Ramos (cell line): ENCODE data around the gene PSMB3.
"Not testable (repeated sequence)": the region's sequence is repeated elsewhere in the genome, so short reads cannot be mapped to it uniquely, and the experiment has no call there.

Experiments
- in situ Hi-C: fragments of 300-500 bp; cut with MboI; formaldehyde crosslinking; loops from one replicate; pipeline ENCODE4 v1.14.3; 2022; ENCODE audit warnings: low sequenced_read_pairs; ENCODE audit not compliant: unreplicated experiment

PSMB3 gene

GRCh38 chr17:38747463-38748148 is 4.9 kb upstream of the PSMB3 start:
- in situ Hi-C loops: no loop called here

GRCh38 chr17:38748149-38748891 is 4.2 kb upstream of the PSMB3 start, which contains the start of gene PCGF2:
Gene PCGF2 (minus strand): TSS chr17:38748336. CDS start chr17:38740402, 7,934 bp downstream.
- in situ Hi-C loops: no loop called here

DNA sequence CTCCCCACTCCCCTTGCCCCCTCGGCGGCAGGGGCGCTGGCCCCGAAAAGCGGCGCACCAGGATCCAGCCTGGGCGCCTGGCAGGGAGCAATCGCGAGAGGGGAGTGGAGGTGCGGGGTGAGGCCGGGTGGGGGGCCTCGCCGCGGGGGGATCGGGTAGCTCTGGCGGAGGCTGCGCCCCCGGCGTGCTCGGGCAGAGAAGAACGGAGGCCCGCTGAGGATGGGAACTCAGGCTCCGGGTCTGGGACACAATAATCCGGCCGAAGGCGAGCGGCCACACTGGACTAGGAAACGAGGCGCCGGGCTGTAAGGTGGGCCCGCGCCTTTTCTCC is 3.7 kb upstream of the PSMB3 start:
- in situ Hi-C loops: no loop called here

GRCh38 chr17:38749223-38750043 is 3.1 kb upstream of the PSMB3 start:
- in situ Hi-C loops: no loop called here

- in situ Hi-C loops: no loop called here
These were observed 2.6 kb upstream of the PSMB3 start for GRCh38 chr17:38750044-38750311.

DNA sequence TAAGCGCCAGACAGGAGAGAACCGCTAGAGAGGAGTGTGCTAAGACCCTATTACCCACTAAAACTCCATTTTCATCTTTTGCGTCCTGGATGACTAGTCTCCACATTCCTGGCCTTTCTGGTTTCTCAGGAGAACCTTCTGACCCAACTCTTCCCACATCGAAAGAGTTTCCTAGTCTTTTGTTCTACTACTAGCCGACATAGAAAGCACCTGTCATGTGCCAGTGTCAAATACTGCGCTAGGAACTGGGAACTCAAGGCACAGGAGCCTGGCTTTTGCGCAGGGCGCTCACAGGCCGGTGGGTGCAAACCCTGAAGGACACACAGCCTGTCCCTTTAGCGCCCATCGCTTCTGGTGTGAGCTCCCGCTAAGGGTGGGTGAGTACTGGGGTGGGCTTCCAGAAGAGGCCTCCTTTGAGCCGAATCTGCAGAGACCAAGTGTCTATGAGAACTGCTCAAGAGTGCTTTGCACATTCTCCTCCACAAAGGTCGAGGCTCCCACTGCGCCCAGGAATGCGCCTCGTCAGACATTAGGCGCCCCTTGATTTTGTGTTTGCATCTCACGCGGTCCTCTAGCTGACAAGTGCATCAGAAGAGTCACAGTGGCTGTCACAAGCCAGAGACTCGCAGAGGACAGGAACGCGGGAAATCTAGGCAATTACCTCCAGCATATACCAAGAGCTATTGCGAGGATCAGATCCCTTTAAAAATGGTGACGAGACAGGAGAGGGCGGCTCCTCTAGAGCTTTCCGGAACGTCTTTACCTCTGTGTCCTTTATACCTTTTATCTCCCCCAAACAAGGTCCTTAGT is 2.0 kb upstream of the PSMB3 start:
- in situ Hi-C loops: no loop called here

DNA sequence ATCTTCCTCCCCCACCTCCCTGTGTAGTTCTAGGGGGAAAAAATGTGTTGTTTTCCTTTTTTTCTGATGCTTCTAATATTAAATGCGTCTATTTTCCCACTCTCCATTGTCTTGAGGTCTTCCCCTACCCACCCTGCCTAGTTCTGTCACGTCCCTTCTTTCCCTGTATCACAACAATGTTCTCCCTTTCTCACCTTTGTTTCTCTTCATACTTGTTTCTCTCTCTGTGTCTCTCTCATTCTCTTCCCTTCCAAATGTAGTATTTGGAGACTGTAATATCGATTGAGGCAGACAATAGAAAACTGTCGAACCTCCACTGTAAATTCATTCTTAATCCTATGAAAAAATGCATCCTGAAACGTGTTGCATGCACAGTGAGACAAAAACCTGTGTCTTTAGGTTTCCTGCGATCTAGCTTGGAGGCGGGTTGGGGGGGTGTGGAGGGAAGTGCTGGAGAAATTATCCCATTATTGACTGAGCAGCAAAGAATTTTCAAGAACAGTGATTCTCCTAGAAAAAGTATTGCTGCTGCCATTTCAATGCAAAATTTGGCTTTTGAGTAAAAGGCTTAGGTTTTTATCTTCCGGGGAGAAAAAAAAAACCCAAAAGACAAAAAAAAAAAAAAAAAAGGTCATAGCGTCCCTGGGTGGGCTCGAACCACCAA is 1.3 kb upstream of the PSMB3 start:
- in situ Hi-C loops: no loop called here

GRCh38 chr17:38751808-38752307 is 683 bp upstream of the PSMB3 start:
- in situ Hi-C loops: no loop called here

DNA sequence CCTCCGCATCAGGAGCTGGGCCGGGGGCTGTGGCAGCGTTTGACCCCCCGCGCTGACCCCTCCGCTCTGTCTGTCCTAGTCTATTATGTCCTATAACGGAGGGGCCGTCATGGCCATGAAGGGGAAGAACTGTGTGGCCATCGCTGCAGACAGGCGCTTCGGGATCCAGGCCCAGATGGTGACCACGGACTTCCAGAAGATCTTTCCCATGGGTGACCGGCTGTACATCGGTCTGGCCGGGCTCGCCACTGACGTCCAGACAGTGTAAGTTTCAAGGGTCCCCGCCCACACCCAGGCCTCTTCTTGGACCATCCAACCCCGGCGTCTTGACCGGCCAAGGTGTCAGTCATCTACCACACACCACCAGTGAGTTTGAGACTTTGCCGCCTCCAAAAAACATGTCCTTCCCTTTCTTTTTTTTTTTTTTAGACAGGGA is 548 bp downstream of the PSMB3 start:
- in situ Hi-C loops: no loop called here

DNA sequence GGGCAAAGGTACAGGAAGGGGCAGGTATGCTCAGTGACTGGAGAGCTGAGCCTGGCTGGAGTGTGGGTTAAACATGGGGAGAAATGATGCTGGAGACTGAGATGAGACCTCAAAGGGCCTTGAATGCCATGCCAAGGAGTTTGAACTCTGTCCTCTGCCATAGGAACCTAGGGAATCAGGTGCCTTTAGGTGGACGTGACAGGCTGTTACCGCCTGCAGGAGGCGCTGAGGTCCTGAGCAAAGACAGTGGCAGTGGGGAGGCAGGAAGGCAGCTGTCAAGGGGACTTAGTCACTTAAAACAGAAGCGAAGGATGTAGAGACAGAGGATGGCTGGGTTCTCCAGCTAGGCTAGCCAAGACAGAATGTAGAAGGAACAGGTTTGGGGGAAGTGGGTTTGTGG is 9.1 kb downstream of the PSMB3 start:
- in situ Hi-C loops: no loop called here

- in situ Hi-C loops: no loop called here
These were observed 9.7 kb downstream of the PSMB3 start for GRCh38 chr17:38762231-38762630.

DNA sequence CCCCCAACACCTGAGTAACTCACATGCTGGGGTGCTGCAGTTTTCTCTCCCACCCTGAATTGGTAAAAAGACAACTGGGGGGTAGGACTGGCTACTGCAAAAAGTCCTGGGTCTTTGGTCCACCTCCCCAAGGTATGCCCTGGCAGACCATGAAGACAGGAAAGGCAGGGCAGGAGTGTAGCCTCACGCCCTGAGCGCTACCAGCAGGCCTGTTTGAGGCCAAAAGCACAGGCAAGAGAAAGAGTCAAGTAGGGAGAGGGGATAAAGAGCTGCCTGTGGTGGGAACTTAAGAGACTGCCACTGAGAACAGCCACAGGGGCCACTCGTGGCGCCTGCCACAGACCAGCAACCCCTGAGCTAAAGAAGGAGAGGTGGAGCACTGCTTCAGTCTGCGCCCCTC is 13.8 kb downstream of the PSMB3 start:
- in situ Hi-C loops: no loop called here

GRCh38 chr17:38768417-38768816 is 15.9 kb downstream of the PSMB3 start:
- in situ Hi-C loops: no loop called here

DNA sequence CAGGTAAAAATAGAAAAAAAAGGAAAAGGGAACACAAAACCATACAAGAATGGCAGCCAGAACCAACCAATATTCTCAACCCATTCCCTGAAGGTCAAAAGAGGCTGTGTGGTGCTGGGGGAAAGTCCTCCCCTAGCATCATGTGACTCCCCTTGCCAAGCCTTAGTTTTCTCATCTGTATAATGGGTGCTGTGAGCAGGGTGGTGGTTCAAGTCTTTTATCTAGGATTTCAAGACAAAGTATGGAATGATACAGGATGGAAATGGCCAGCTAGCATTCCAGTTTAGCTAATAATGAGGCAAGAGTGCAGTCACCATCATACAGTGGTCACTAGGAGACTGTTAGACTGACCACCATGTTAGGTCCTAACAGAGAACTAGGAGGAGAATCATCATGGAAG is 20.7 kb downstream of the PSMB3 start:
- in situ Hi-C loops: no loop called here

DNA sequence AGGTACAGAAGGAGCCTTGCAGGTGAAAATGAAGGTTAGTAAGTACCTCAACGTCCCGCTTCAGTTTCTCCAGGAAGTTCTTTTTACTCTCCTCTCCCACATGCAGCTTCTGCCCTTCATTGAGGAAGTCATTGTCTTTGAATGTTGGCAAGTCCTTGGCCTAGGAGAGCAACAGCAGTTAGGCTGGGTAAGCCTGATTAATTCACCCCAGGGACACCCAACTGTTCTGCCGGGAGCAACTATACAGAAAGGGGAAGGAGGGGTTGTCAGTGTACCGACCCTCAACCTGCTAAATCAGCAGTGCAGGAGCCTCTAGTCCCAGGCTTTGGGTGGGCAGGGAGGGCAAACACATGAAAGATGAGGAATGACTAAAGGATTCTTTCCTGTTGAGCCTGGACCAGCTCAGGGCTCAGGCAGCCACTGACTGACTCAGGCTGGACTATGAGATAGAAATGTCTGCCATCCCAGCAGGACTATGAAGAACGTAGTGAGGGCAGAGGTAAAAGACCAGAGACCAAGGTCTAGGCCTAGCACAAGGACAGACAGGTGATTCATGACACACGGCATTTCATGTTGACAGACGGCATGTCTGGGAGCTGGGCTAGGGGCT is 25.2 kb downstream of the PSMB3 start:
- in situ Hi-C loops: no loop called here

GRCh38 chr17:38779965-38780752 is 27.6 kb downstream of the PSMB3 start:
- in situ Hi-C loops: no loop called here

GRCh38 chr17:38783227-38783626 is 30.7 kb downstream of the PSMB3 start:
- in situ Hi-C loops: no loop called here

DNA sequence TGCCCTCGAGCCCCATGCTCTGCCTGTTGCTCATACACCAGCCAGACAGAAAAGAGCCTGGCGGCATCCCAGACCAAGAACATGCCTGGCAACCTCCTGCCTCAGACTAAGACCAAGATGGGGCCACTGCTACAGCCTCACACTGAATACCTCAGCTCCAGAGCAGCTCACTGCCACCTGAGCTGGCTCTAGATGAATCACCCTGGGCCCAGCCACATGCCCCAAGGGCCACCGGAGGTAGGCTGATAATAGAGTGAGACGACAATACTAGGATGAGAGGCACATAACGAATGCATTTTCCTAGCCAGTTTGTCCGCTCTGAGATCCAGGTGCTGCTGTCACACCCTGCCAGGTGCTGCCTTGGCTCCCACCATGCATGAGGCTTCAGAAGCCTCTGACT is 33.8 kb downstream of the PSMB3 start:
- in situ Hi-C loops: no loop called here

DNA sequence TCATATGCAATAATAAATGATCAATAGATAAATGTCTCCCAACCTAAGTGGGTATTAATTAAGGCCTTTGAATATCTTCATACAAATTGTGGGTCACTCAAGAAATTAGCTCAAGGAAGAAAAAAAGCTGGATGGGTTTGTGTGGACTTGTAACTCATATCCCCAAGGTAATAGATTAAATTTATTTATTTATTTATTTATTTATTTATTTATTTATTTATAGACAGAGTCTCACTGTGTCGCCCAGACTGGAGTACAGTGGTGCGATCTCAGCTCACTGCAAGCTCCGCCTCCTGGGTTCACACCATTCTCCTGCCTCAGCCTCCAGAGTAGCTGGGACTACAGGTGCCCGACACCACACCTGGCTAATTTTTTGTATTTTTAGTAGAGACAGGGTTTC is 35.5 kb downstream of the PSMB3 start:
- in situ Hi-C loops: not testable (repeated sequence)
